Liver (tissue), 9 donors: ENCODE data around the gene MARCHF9. TPM values are rescaled to one million over a fixed set of nuclear protein-coding genes. Genes with fewer than 3 reads are reported as not detected.

ENCODE experiments used
- DNase-seq: peaks from one replicate; pipeline ENCODE4 v3.0.0-alpha.2; 2017; ENCODE audit warnings: low spot score
- H3K27ac ChIP-seq, 2 donors: one replicate each; pipeline ENCODE4 v1.7.0; 2013; ENCODE audit warnings: inconsistent platforms in 2 of 2, low read length in 2 of 2, control low read depth in 1 of 2, low read depth in 1 of 2, mild to moderate bottlenecking in 1 of 2
- H3K27me3 ChIP-seq, 4 donors: one replicate each; pipeline versions ENCODE4 v1.6.1 to v1.7.0; 2013; ENCODE audit warnings: low read length in 3 of 4, inconsistent platforms in 1 of 4, mild to moderate bottlenecking in 1 of 4, moderate library complexity in 1 of 4; ENCODE audit not compliant: control insufficient read depth in 4 of 4, insufficient read depth in 4 of 4
- H3K36me3 ChIP-seq, 4 donors: one replicate each; pipeline versions ENCODE4 v1.6.1 to v1.7.0; 2013; ENCODE audit warnings: low read length in 3 of 4, mild to moderate bottlenecking in 3 of 4, low read depth in 1 of 4, moderate library complexity in 1 of 4; ENCODE audit not compliant: control insufficient read depth in 4 of 4, insufficient read depth in 3 of 4
- H3K4me1 ChIP-seq, 4 donors: one replicate each; pipeline versions ENCODE4 v1.6.1 to v1.7.0; 2013; ENCODE audit warnings: low read length in 3 of 4, mild to moderate bottlenecking in 3 of 4, moderate library complexity in 1 of 4; ENCODE audit not compliant: control insufficient read depth in 4 of 4, insufficient read depth in 4 of 4
- H3K4me3 ChIP-seq, 3 donors: one replicate each; pipeline versions ENCODE4 v1.6.1 to v1.7.0; 2013; ENCODE audit warnings: low read length in 3 of 3, control low read depth in 1 of 3, low read depth in 1 of 3, mild to moderate bottlenecking in 1 of 3
- H3K9ac ChIP-seq, 2 donors: one replicate each; pipeline ENCODE4 v1.7.0; 2013; ENCODE audit warnings: low read length in 2 of 2, mild to moderate bottlenecking in 2 of 2, moderate library complexity in 2 of 2, control low read depth in 1 of 2, low read depth in 1 of 2
- H3K9me3 ChIP-seq, 4 donors: one replicate each; pipeline versions ENCODE4 v1.6.1 to v1.7.0; 2013; ENCODE audit warnings: low read length in 3 of 4; ENCODE audit not compliant: control insufficient read depth in 4 of 4
- EGR1 ChIP-seq, 2 donors: IDR thresholded peaks; 2 replicates each; pipeline ENCODE4 v1.6.1; 2016 to 2018; ENCODE audit warnings: antibody characterized with exemption in 2 of 2, low read depth in 2 of 2
- FOXA1 ChIP-seq: IDR thresholded peaks from 2 replicates; pipeline ENCODE4 v1.6.1; 2016; ENCODE audit warnings: antibody characterized with exemption
- FOXA2 ChIP-seq: IDR thresholded peaks from 2 replicates; pipeline ENCODE4 v1.6.1; 2016; ENCODE audit warnings: antibody characterized with exemption
- GABPA ChIP-seq, 2 donors: IDR thresholded peaks in 1 of 2; conservative IDR thresholded peaks in 1 of 2; 2 replicates each; pipeline ENCODE4 v1.6.1; 2016; ENCODE audit warnings: antibody characterized with exemption in 2 of 2, mild to moderate bottlenecking in 1 of 2, moderate library complexity in 1 of 2
- HNF4A ChIP-seq, 2 donors: conservative IDR thresholded peaks; 2 replicates each; pipeline ENCODE4 v1.6.1; 2016; ENCODE audit warnings: antibody characterized with exemption in 2 of 2, mild to moderate bottlenecking in 2 of 2
- HNF4G ChIP-seq: IDR thresholded peaks from 2 replicates; pipeline ENCODE4 v1.6.1; 2016; ENCODE audit warnings: antibody characterized with exemption
- JUND ChIP-seq, 2 donors: IDR thresholded peaks; 2 replicates each; pipeline ENCODE4 v1.6.1; 2016; ENCODE audit warnings: antibody characterized with exemption in 2 of 2
- NR2F2 ChIP-seq: IDR thresholded peaks from 2 replicates; pipeline ENCODE4 v1.6.1; 2016; ENCODE audit warnings: antibody characterized with exemption
- RAD21 ChIP-seq, 2 donors: IDR thresholded peaks; 2 replicates each; pipeline ENCODE4 v1.6.1; 2016; ENCODE audit warnings: antibody characterized with exemption in 2 of 2, mild to moderate bottlenecking in 2 of 2
- RXRA ChIP-seq, 2 donors: IDR thresholded peaks; 2 replicates each; pipeline ENCODE4 v1.6.1; 2017 to 2018; ENCODE audit warnings: antibody characterized with exemption in 2 of 2, mild to moderate bottlenecking in 1 of 2
- TAF1 ChIP-seq: conservative IDR thresholded peaks from 2 replicates; pipeline ENCODE4 v1.6.1; 2016; ENCODE audit warnings: antibody characterized with exemption, mild to moderate bottlenecking
- YY1 ChIP-seq: IDR thresholded peaks from 2 replicates; pipeline ENCODE4 v1.6.1; 2016; ENCODE audit warnings: antibody characterized with exemption, mild to moderate bottlenecking
- whole genome bisulfite sequencing: extraction: QIAGEN DNeasy Blood & Tissue Kit; methylation state at CpG from one replicate; pipeline ENCODE4 v1.1.7; 2013; 5-methylcytosine and 5-hydroxymethylcytosine counted together
- polyA plus RNA-seq, 2 donors: library from polyadenylated mRNA; stranded (reverse) in 1 of 2; unstranded in 1 of 2; fragments of 200-250 nt in 1 of 2; fragments of >200 nt in 1 of 2; fragmentation: Nextera tagmentation in 1 of 2; extraction: Ambion mirVana in 1 of 2; gene quantifications; one replicate each; pipeline versions ENCODE4 v1.2.1 to v1.2.3, GENCODE V29; 2013 to 2015
- total RNA-seq, 2 donors: library from RNA; depleted of rRNA; stranded (reverse); fragments of >200 nt; gene quantifications; one replicate each; pipeline ENCODE4 v1.2.3, GENCODE V29; 2014
- TF ChIP-seq, protein P1 (sequence below): fragments of 150-350 bp; IDR thresholded peaks from 2 replicates; pipeline ENCODE4 v1.5.1; 2017; ENCODE audit warnings: improper control_type of control experiment, low read depth, low read length; ENCODE audit not compliant: missing input control
- TF ChIP-seq, protein P2 (sequence below): IDR thresholded peaks from 2 replicates; pipeline ENCODE4 v1.6.1; 2016; ENCODE audit warnings: antibody characterized with exemption
- TF ChIP-seq, protein P3 (sequence below): IDR thresholded peaks from 2 replicates; pipeline ENCODE4 v1.6.1; 2016; ENCODE audit warnings: antibody characterized with exemption, mild to moderate bottlenecking
- TF ChIP-seq, protein P4 (sequence below): IDR thresholded peaks from 2 replicates; pipeline ENCODE4 v1.6.1; 2016; ENCODE audit warnings: antibody characterized with exemption
- donor health status: healthy.
- donor health status: healthy.
- donor health status: healthy.
- donor health status: healthy.
- donor health status: healthy.

The MARCHF9 gene
- total and polyA plus RNA-seq, 4 donors = 1.1 to 3.0 (median 2.2) TPM

DNA sequence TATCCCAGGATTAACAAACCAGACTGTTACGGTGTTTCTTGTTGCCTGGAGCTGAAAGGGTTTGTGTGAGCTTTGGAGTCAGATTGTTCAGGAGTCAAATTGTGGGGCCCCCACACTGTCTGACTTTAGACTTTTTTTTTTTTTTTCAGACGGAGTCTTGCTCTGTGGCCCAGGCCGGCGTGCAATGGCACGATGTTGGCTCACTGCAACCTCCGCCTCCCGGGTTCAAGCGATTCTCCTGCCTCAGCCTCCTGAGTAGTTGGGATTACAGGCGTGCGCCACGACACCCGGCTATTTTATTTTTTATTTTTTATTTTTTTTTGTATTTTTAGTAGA lies 28.5 kb downstream of the MARCHF9 start:
- Histone ChIP-seq H3K27ac (no peak overlapping the region), H3K36me3 (peaks cover 8 to 24% (median 18%) of the 10 kb centered on the region in 4 donors), H3K4me1 (peaks cover 0 to 19% (median 15%) of the 10 kb centered on the region in 4 donors), H3K9me3 (no peaks in the 10 kb centered on the region), H3K4me3 (peak overlapping the region; percentile 74 to 99 (median 98)), H3K9ac (peak overlapping the region; percentile 82), H3K27me3 (no peaks in the 10 kb centered on the region)
- DNase-seq = no peak
- WGBS = 83% methylated on average over 12 of the region's 12 CpGs
- no peak for TF ChIP-seq RXRA (IDR thresholded peaks at IDR 0.05)
- no peak for TF ChIP-seq FOXA1
- no peak for TF ChIP-seq HNF4A (conservative IDR thresholded peaks at IDR 0.05)
- TF ChIP-seq, protein P1, sequence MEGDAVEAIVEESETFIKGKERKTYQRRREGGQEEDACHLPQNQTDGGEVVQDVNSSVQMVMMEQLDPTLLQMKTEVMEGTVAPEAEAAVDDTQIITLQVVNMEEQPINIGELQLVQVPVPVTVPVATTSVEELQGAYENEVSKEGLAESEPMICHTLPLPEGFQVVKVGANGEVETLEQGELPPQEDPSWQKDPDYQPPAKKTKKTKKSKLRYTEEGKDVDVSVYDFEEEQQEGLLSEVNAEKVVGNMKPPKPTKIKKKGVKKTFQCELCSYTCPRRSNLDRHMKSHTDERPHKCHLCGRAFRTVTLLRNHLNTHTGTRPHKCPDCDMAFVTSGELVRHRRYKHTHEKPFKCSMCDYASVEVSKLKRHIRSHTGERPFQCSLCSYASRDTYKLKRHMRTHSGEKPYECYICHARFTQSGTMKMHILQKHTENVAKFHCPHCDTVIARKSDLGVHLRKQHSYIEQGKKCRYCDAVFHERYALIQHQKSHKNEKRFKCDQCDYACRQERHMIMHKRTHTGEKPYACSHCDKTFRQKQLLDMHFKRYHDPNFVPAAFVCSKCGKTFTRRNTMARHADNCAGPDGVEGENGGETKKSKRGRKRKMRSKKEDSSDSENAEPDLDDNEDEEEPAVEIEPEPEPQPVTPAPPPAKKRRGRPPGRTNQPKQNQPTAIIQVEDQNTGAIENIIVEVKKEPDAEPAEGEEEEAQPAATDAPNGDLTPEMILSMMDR = no peak
- no peak for TF ChIP-seq YY1
- TF ChIP-seq, protein P2, sequence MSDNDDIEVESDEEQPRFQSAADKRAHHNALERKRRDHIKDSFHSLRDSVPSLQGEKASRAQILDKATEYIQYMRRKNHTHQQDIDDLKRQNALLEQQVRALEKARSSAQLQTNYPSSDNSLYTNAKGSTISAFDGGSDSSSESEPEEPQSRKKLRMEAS = no peak

DNA sequence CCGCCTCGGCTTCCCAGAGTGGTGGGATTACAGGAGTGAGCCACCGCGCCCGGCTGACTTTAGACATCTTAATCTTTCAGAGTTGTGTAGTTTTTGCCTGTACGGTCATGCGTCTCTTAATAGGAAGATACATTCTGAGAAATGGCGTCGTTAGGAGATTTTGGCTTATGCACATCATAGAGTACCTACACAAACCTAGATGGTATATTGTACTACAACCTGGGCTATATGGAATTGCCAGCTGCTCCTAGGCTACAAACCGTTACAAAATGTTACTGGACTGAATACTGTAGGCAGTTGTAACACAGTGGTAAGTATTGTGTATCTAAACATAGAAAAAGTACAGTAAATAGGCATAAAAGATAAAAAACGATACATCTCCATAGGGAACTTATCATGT lies 29.0 kb downstream of the MARCHF9 start:
- DNase-seq = no peak
- Histone ChIP-seq H3K27ac (no peak overlapping the region), H3K4me3 (no peak overlapping the region), H3K9me3 (no peaks in the 10 kb centered on the region), H3K36me3 (peaks cover 10 to 27% (median 18%) of the 10 kb centered on the region in 4 donors), H3K9ac (no peak overlapping the region), H3K4me1 (peaks cover 0 to 19% (median 15%) of the 10 kb centered on the region in 4 donors), H3K27me3 (no peaks in the 10 kb centered on the region)
- TF ChIP-seq JUND (IDR thresholded peaks at IDR 0.05) = no peak
- TF ChIP-seq, protein P3, sequence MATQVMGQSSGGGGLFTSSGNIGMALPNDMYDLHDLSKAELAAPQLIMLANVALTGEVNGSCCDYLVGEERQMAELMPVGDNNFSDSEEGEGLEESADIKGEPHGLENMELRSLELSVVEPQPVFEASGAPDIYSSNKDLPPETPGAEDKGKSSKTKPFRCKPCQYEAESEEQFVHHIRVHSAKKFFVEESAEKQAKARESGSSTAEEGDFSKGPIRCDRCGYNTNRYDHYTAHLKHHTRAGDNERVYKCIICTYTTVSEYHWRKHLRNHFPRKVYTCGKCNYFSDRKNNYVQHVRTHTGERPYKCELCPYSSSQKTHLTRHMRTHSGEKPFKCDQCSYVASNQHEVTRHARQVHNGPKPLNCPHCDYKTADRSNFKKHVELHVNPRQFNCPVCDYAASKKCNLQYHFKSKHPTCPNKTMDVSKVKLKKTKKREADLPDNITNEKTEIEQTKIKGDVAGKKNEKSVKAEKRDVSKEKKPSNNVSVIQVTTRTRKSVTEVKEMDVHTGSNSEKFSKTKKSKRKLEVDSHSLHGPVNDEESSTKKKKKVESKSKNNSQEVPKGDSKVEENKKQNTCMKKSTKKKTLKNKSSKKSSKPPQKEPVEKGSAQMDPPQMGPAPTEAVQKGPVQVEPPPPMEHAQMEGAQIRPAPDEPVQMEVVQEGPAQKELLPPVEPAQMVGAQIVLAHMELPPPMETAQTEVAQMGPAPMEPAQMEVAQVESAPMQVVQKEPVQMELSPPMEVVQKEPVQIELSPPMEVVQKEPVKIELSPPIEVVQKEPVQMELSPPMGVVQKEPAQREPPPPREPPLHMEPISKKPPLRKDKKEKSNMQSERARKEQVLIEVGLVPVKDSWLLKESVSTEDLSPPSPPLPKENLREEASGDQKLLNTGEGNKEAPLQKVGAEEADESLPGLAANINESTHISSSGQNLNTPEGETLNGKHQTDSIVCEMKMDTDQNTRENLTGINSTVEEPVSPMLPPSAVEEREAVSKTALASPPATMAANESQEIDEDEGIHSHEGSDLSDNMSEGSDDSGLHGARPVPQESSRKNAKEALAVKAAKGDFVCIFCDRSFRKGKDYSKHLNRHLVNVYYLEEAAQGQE = no peak
- no peak for TF ChIP-seq RAD21 (IDR thresholded peaks at IDR 0.05)
- TF ChIP-seq, protein P4, sequence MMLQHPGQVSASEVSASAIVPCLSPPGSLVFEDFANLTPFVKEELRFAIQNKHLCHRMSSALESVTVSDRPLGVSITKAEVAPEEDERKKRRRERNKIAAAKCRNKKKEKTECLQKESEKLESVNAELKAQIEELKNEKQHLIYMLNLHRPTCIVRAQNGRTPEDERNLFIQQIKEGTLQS = no peak
- TF ChIP-seq GABPA (IDR thresholded peaks at IDR 0.05 in 1 of 2, conservative IDR thresholded peaks at IDR 0.05 in 1 of 2) = no peak
- TF ChIP-seq FOXA2 = no peak
- no peak for TF ChIP-seq TAF1
- TF ChIP-seq EGR1 (IDR thresholded peaks at IDR 0.05; ENCODE audit: low read depth in 2 of 2) = no peak
- no peak for TF ChIP-seq HNF4A (conservative IDR thresholded peaks at IDR 0.05)
- TF ChIP-seq, protein P1 = no peak
- no peak for TF ChIP-seq RXRA (IDR thresholded peaks at IDR 0.05)
- no peak for TF ChIP-seq NR2F2
- no peak for TF ChIP-seq HNF4G
- WGBS = 95% methylated on average over 11 of the region's 11 CpGs
